CD4-positive, CD25-positive, alpha-beta regulatory T cell (primary cell): ENCODE results near the gene DNAJA3. TPM values are rescaled to one million over a fixed set of nuclear protein-coding genes. Genes with fewer than 3 reads are reported as not detected.

Source experiments
- ATAC-seq, 2 donors: fragments of 150-1000 bp; cut with Tn5 transposase; one replicate each; pipeline ENCODE4 v1.10.0; 2021; ENCODE audit warnings: low read depth in 2 of 2, moderate number of reproducible peaks in 2 of 2, moderate library complexity in 1 of 2
- DNase-seq, 3 donors: peaks; one replicate each; pipeline versions ENCODE4 v3.0.0 to v3.0.0-alpha.2; 2012 to 2022; ENCODE audit warnings: mixed read lengths in 1 of 3
- H3K27ac ChIP-seq: one replicate; pipeline ENCODE4 v1.7.0; 2013; ENCODE audit warnings: mild to moderate bottlenecking, low read length; ENCODE audit not compliant: insufficient read depth, poor library complexity, severe bottlenecking
- H3K27me3 ChIP-seq: one replicate; pipeline ENCODE4 v1.7.0; 2013; ENCODE audit warnings: low read length; ENCODE audit not compliant: control insufficient read depth, insufficient read depth
- H3K36me3 ChIP-seq: one replicate; pipeline ENCODE4 v1.7.0; 2013; ENCODE audit warnings: mild to moderate bottlenecking, low read length, moderate library complexity; ENCODE audit not compliant: control insufficient read depth, insufficient read depth
- H3K4me1 ChIP-seq: 2 replicates; pipeline ENCODE4 v1.7.0; 2013; ENCODE audit warnings: mild to moderate bottlenecking, low read length; ENCODE audit not compliant: insufficient read depth, control insufficient read depth, poor library complexity, severe bottlenecking
- H3K4me3 ChIP-seq: one replicate; pipeline ENCODE4 v1.7.0; 2013; ENCODE audit warnings: low read depth, mild to moderate bottlenecking, low read length, moderate library complexity
- H3K9me3 ChIP-seq, 2 experiments: 1 replicate in 1 of 2; 2 replicates in 1 of 2; pipeline ENCODE4 v1.7.0; 2013; ENCODE audit warnings: low read length in 2 of 2, mild to moderate bottlenecking in 1 of 2, moderate library complexity in 1 of 2; ENCODE audit not compliant: control insufficient read depth in 2 of 2
- H3K27ac Mint-ChIP-seq, 3 donors: one replicate each; pipeline ENCODE4 v1.8.0; 2020 to 2022; ENCODE audit warnings: mild to moderate bottlenecking in 3 of 3, mixed read lengths in 3 of 3, moderate library complexity in 2 of 3
- H3K27me3 Mint-ChIP-seq: one replicate; pipeline ENCODE4 v1.8.0; 2022; ENCODE audit warnings: mild to moderate bottlenecking, mixed read lengths
- H3K36me3 Mint-ChIP-seq: one replicate; pipeline ENCODE4 v1.8.0; 2020; ENCODE audit warnings: mixed read lengths
- H3K4me1 Mint-ChIP-seq, 4 donors: one replicate each; pipeline ENCODE4 v1.8.0; 2020 to 2022; ENCODE audit warnings: mixed read lengths in 4 of 4, mild to moderate bottlenecking in 1 of 4
- H3K4me3 Mint-ChIP-seq, 4 donors: one replicate each; pipeline ENCODE4 v1.8.0; 2020 to 2022; ENCODE audit warnings: mild to moderate bottlenecking in 4 of 4, mixed read lengths in 4 of 4, moderate library complexity in 3 of 4
- H3K9me3 Mint-ChIP-seq, 7 donors: one replicate each; pipeline ENCODE4 v1.8.0; 2020 to 2022; ENCODE audit warnings: mixed read lengths in 7 of 7, mild to moderate bottlenecking in 3 of 7, moderate library complexity in 2 of 7
- polyA plus RNA-seq, 4 donors: library from polyadenylated mRNA; unstranded; fragments of 300-500 nt; fragmentation: Illumina TruSeq; gene quantifications; one replicate each; pipeline ENCODE4 v1.2.3, GENCODE V29; 2021
- total RNA-seq: library from RNA; stranded (reverse); gene quantifications from one replicate; pipeline ENCODE4 v1.2.3, GENCODE V29; 2022

The DNAJA3 gene
- total and polyA plus RNA-seq, 5 donors from 2014 or later: 27.0 to 49.7 (median 38.1) TPM

- peaks cover 51% of the 10 kb centered on the region for H3K4me1 ChIP-seq
- DNase-seq (no peak), ATAC-seq (no peak)
- H3K9me3 ChIP-seq: no peaks in the 10 kb centered on the region
- Mint-ChIP-seq H3K27me3 (peaks cover 8% of the 10 kb centered on the region), H3K4me3 (peak overlapping the region in 1 of 4 donors; percentile 46), H3K36me3 (peaks cover 15% of the 10 kb centered on the region), H3K9me3 (no peaks in the 10 kb centered on the region), H3K4me1 (peaks cover 8 to 53% (median 34%) of the 10 kb centered on the region in 4 donors), H3K27ac (peak overlapping the region in 2 of 3 donors; percentile 66 to 75)
- H3K4me3 ChIP-seq: no peak overlapping the region
- no peaks in the 10 kb centered on the region for H3K27me3 ChIP-seq
- H3K27ac ChIP-seq: no peak overlapping the region
- H3K36me3 ChIP-seq: peaks cover 63% of the 10 kb centered on the region
These were observed 14.0 kb upstream of the DNAJA3 start for GRCh38 chr16:4411684-4412083.

- no peaks in the 10 kb centered on the region for H3K27me3 ChIP-seq
- H3K4me3 ChIP-seq: no peak overlapping the region
- H3K27me3 Mint-ChIP-seq: peaks cover 11% of the 10 kb centered on the region
- H3K4me1 ChIP-seq: peaks cover 55% of the 10 kb centered on the region
- peak overlapping the region in 1 of 4 donors; percentile 33 for H3K4me3 Mint-ChIP-seq
- DNase-seq (no peak), ATAC-seq (no peak)
- no peaks in the 10 kb centered on the region for H3K9me3 ChIP-seq
- peaks cover 8 to 56% (median 37%) of the 10 kb centered on the region in 4 donors for H3K4me1 Mint-ChIP-seq
- H3K27ac Mint-ChIP-seq: peak overlapping the region in 2 of 3 donors; percentile 75
- peaks cover 60% of the 10 kb centered on the region for H3K36me3 ChIP-seq
- H3K27ac ChIP-seq: no peak overlapping the region
- H3K9me3 Mint-ChIP-seq: no peaks in the 10 kb centered on the region
- peaks cover 15% of the 10 kb centered on the region for H3K36me3 Mint-ChIP-seq
These were observed 13.5 kb upstream of the DNAJA3 start for GRCh38 chr16:4412159-4412558.

- peaks cover 8 to 59% (median 37%) of the 10 kb centered on the region in 4 donors for H3K4me1 Mint-ChIP-seq
- ATAC-seq (no peak), DNase-seq (no peak)
- peaks cover 53% of the 10 kb centered on the region for H3K36me3 ChIP-seq
- H3K4me3 ChIP-seq: no peak overlapping the region
- H3K27ac ChIP-seq: peak overlapping the region; percentile 98
- peak overlapping the region in 3 of 4 donors; percentile 13 to 63 (median 33) for H3K4me3 Mint-ChIP-seq
- no peaks in the 10 kb centered on the region for H3K27me3 ChIP-seq
- no peaks in the 10 kb centered on the region for H3K9me3 Mint-ChIP-seq
- H3K27ac Mint-ChIP-seq: peak overlapping the region; percentile 43 to 75 (median 75)
- peaks cover 59% of the 10 kb centered on the region for H3K4me1 ChIP-seq
- peaks cover 11% of the 10 kb centered on the region for H3K27me3 Mint-ChIP-seq
- H3K9me3 ChIP-seq: no peaks in the 10 kb centered on the region
- H3K36me3 Mint-ChIP-seq: peaks cover 15% of the 10 kb centered on the region
These were observed 12.8 kb upstream of the DNAJA3 start for GRCh38 chr16:4412854-4413253.

- peaks cover 15% of the 10 kb centered on the region for H3K36me3 Mint-ChIP-seq
- Histone ChIP-seq H3K27ac (peak overlapping the region; percentile 98), H3K36me3 (peaks cover 40% of the 10 kb centered on the region), H3K9me3 (no peaks in the 10 kb centered on the region), H3K4me1 (peaks cover 55% of the 10 kb centered on the region), H3K4me3 (peak overlapping the region; percentile 98), H3K27me3 (no peaks in the 10 kb centered on the region)
- peaks cover 11% of the 10 kb centered on the region for H3K27me3 Mint-ChIP-seq
- ATAC-seq (peak; percentile 63 to 66), DNase-seq (peak; percentile 77 to 98 (median 90))
- H3K9me3 Mint-ChIP-seq: no peaks in the 10 kb centered on the region
- H3K27ac Mint-ChIP-seq: peak overlapping the region; percentile 93 to 99 (median 98)
- H3K4me1 Mint-ChIP-seq: peaks cover 8 to 57% (median 37%) of the 10 kb centered on the region in 4 donors
- peak overlapping the region; percentile 91 to 96 (median 95) for H3K4me3 Mint-ChIP-seq
These were observed 11.3 kb upstream of the DNAJA3 start for GRCh38 chr16:4414187-4414917.

- Histone ChIP-seq H3K36me3 (peaks cover 27% of the 10 kb centered on the region), H3K4me3 (peak overlapping the region; percentile 98), H3K27me3 (no peaks in the 10 kb centered on the region), H3K4me1 (peaks cover 53% of the 10 kb centered on the region), H3K27ac (peak overlapping the region; percentile 98), H3K9me3 (no peaks in the 10 kb centered on the region)
- Mint-ChIP-seq H3K36me3 (peaks cover 11% of the 10 kb centered on the region), H3K4me1 (peaks cover 3 to 48% (median 32%) of the 10 kb centered on the region in 4 donors), H3K27me3 (peaks cover 11% of the 10 kb centered on the region), H3K4me3 (peak overlapping the region; percentile 91 to 96 (median 95)), H3K9me3 (no peaks in the 10 kb centered on the region), H3K27ac (peak overlapping the region; percentile 86 to 99 (median 98))
- ATAC-seq (peak in 1 of 2 donors; percentile 4), DNase-seq (peak; percentile 57 to 86 (median 73))
These were observed 10.0 kb upstream of the DNAJA3 start for GRCh38 chr16:4415538-4416199.

- peaks cover 52% of the 10 kb centered on the region for H3K4me1 ChIP-seq
- H3K4me1 Mint-ChIP-seq: peaks cover 0 to 44% (median 28%) of the 10 kb centered on the region in 4 donors
These were observed 9.3 kb upstream of the DNAJA3 start, which contains the start of gene CORO7 for GRCh38 chr16:4416200-4417032. TSS of gene CORO7 (minus strand) at chr16:4416596. CDS start at chr16:4416518, 78 bp downstream.

GRCh38 chr16:4419402-4419959 is 6.2 kb upstream of the DNAJA3 start:
- no peak for ATAC-seq
- Histone ChIP-seq H3K36me3 (no peaks in the 10 kb centered on the region), H3K9me3 (no peaks in the 10 kb centered on the region), H3K4me3 (no peak overlapping the region), H3K27me3 (no peaks in the 10 kb centered on the region), H3K27ac (no peak overlapping the region), H3K4me1 (peaks cover 26% of the 10 kb centered on the region)
- no peak for DNase-seq
- Mint-ChIP-seq H3K27ac (peak overlapping the region in 1 of 3 donors; percentile 26), H3K9me3 (no peaks in the 10 kb centered on the region), H3K4me1 (peaks cover 0 to 21% (median 14%) of the 10 kb centered on the region in 4 donors), H3K27me3 (peaks cover 11% of the 10 kb centered on the region), H3K4me3 (peak overlapping the region in 2 of 4 donors; percentile 27 to 54), H3K36me3 (peaks cover 3% of the 10 kb centered on the region)

More at GRCh38 chr16:4416200-4417032, 9.3 kb upstream of the DNAJA3 start, which contains the start of gene CORO7:
- Histone ChIP-seq H3K9me3 (no peaks in the 10 kb centered on the region), H3K36me3 (peaks cover 19% of the 10 kb centered on the region), H3K4me3 (peak within 1 kb of the TSS; percentile 98), H3K27me3 (no peaks in the 10 kb centered on the region), H3K27ac (peak within 1 kb of the TSS; percentile 98)
- Mint-ChIP-seq H3K9me3 (no peaks in the 10 kb centered on the region), H3K4me3 (peak within 1 kb of the TSS; percentile 92 to 96 (median 95)), H3K36me3 (peaks cover 7% of the 10 kb centered on the region), H3K27ac (peak within 1 kb of the TSS; percentile 86 to 99 (median 98)), H3K27me3 (peaks cover 11% of the 10 kb centered on the region)
- DNase-seq (peak; percentile 98 to 100 (median 99)), ATAC-seq (peak; percentile 80 to 82)
